Gastrocnemius medialis (tissue), 4 donors: ENCODE results near the gene TMSB10. TPM values are rescaled to one million over a fixed set of nuclear protein-coding genes. Genes with fewer than 3 reads are reported as not detected.

Experiments used
- ATAC-seq, 2 donors: fragments of 150-250 bp; one replicate each; pipeline ENCODE4 v1.9.1; 2016
- DNase-seq, 2 donors: peaks; one replicate each; pipeline ENCODE4 v3.0.0-alpha.2; 2019
- H3K27ac ChIP-seq, 4 donors: fragments of 200-600 bp; sonication (generic); 1 replicate in 1 of 4; 2 replicates in 3 of 4; pipeline ENCODE4 v1.5.1; 2016 to 2018; ENCODE audit warnings: mild to moderate bottlenecking in 2 of 4, moderate library complexity in 1 of 4
- H3K27me3 ChIP-seq, 3 donors: fragments of 200-600 bp; sonication (generic) in 2 of 3; 1 replicate in 1 of 3; 2 replicates in 2 of 3; pipeline versions ENCODE4 v1.5.1 to v1.6.0; 2016 to 2019; ENCODE audit warnings: mild to moderate bottlenecking in 1 of 3, moderate library complexity in 1 of 3
- H3K36me3 ChIP-seq, 2 donors: fragments of 200-600 bp; sonication (generic) in 1 of 2; one replicate each; pipeline ENCODE4 v1.5.1; 2017 to 2018
- H3K4me1 ChIP-seq, 2 donors: fragments of 200-600 bp; sonication (generic) in 1 of 2; one replicate each; pipeline ENCODE4 v1.5.1; 2016 to 2017; ENCODE audit warnings: mild to moderate bottlenecking in 2 of 2
- H3K4me3 ChIP-seq, 4 donors: fragments of 200-600 bp; sonication (generic) in 3 of 4; 1 replicate in 1 of 4; 2 replicates in 3 of 4; pipeline ENCODE4 v1.5.1; 2016 to 2019; ENCODE audit warnings: mild to moderate bottlenecking in 2 of 4
- H3K9me3 ChIP-seq, 3 donors: fragments of 200-600 bp; sonication (generic) in 2 of 3; 1 replicate in 1 of 3; 2 replicates in 2 of 3; pipeline ENCODE4 v1.5.1; 2016 to 2019
- CTCF ChIP-seq, 5 experiments: fragments of 450-650 bp in 3 of 5; fragments of 200-600 bp in 2 of 5; sonication (generic) in 2 of 5; IDR thresholded peaks in 4 of 5; conservative IDR thresholded peaks in 1 of 5; 1 replicate in 4 of 5; 2 replicates in 1 of 5; pipeline ENCODE4 v1.5.1; 2016 to 2019; ENCODE audit warnings: antibody characterized with exemption in 5 of 5, mild to moderate bottlenecking in 3 of 5, moderate library complexity in 3 of 5
- POLR2A ChIP-seq, 2 donors: fragments of 450-650 bp; IDR thresholded peaks; one replicate each; pipeline ENCODE4 v1.6.1; 2017; ENCODE audit warnings: antibody characterized with exemption in 2 of 2, mild to moderate bottlenecking in 2 of 2, moderate library complexity in 2 of 2
- in situ Hi-C, 4 donors: fragments of 200-750 bp; cut with MboI; loops; one replicate each; pipeline versions ENCODE4 v1.15.0 to v1.8.0; 2017; ENCODE audit warnings: low sequenced_read_pairs in 4 of 4
- intact Hi-C: fragments of 100-400 bp; cut with DNase I; formaldehyde crosslinking; loops from one replicate; pipeline ENCODE4 v1.15.1; 2023; ENCODE audit warnings: low total_unique reads
- total RNA-seq, 4 donors: library from RNA; depleted of rRNA; stranded (reverse); fragments of >200 nt; gene quantifications; one replicate each; pipeline versions ENCODE4 v1.1.0 to v1.2.3, GENCODE V29; 2016

Gene TMSB10
- total RNA-seq, 4 donors from 2014 or later: 329 to 954 (median 486) TPM

GRCh38 chr2:84894131-84894586 lies 11.3 kb upstream of the TMSB10 start:
- Histone ChIP-seq H3K27ac (no peak overlapping the region), H3K27me3 (no peaks in the 10 kb centered on the region), H3K36me3 (no peaks in the 10 kb centered on the region), H3K4me3 (no peak overlapping the region), H3K4me1 (peaks cover 0 to 5% of the 10 kb centered on the region in 2 donors), H3K9me3 (no peaks in the 10 kb centered on the region)
- in situ Hi-C loops: no loop called here
- no peak for ATAC-seq
- DNase-seq: no peak
- no peak for TF ChIP-seq CTCF (IDR thresholded peaks at IDR 0.05 in 4 of 5, conservative IDR thresholded peaks at IDR 0.05 in 1 of 5)
- no peak for TF ChIP-seq POLR2A (IDR thresholded peaks at IDR 0.05)
- intact Hi-C loops: no loop called here

GRCh38 chr2:84894758-84895520 lies 10.5 kb upstream of the TMSB10 start:
- in situ Hi-C loops: no loop called here
- ATAC-seq (no peak), DNase-seq (no peak)
- intact Hi-C loops: no loop called here
- Histone ChIP-seq H3K4me1 (peaks cover 0 to 5% of the 10 kb centered on the region in 2 donors), H3K36me3 (no peaks in the 10 kb centered on the region), H3K4me3 (no peak overlapping the region), H3K9me3 (no peaks in the 10 kb centered on the region), H3K27me3 (no peaks in the 10 kb centered on the region), H3K27ac (peak overlapping the region in 1 of 4 donors; percentile 22)
- TF ChIP-seq CTCF (IDR thresholded peaks at IDR 0.05 in 4 of 5, conservative IDR thresholded peaks at IDR 0.05 in 1 of 5) (no peak), POLR2A (IDR thresholded peaks at IDR 0.05) (no peak)

GRCh38 chr2:84896567-84896966 lies 8.9 kb upstream of the TMSB10 start:
- intact Hi-C loops: no loop called here
- H3K27me3 ChIP-seq: no peaks in the 10 kb centered on the region
- H3K4me3 ChIP-seq: no peak overlapping the region
- no peak for DNase-seq
- TF ChIP-seq POLR2A (IDR thresholded peaks at IDR 0.05) (no peak), CTCF (IDR thresholded peaks at IDR 0.05 in 4 of 5, conservative IDR thresholded peaks at IDR 0.05 in 1 of 5) (no peak)
- no peak overlapping the region for H3K27ac ChIP-seq
- peaks cover 0 to 5% of the 10 kb centered on the region in 2 donors for H3K4me1 ChIP-seq
- ATAC-seq: no peak
- no peaks in the 10 kb centered on the region for H3K9me3 ChIP-seq
- in situ Hi-C loops: no loop called here
- no peaks in the 10 kb centered on the region for H3K36me3 ChIP-seq

DNA sequence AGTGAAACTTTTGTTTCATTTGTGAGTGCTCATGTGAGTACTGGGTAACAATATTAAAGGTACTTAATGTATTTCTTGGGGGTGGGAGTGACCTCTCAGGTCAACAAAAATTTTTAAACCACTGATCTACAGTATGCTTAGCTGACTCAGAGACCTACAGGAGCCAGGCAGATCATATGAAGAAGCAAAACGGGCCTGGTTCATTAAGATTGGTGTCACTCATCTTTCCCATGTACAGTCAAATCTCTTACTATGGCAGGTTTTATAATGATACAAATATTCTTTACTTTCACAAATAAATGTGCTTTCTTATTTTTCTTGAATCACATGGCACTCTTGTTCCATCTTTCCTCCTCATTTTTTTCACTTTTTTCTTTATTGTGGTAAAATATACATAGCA lies 7.7 kb upstream of the TMSB10 start:
- in situ Hi-C loops: no loop called here
- intact Hi-C loops: no loop called here
- Histone ChIP-seq H3K27me3 (no peaks in the 10 kb centered on the region), H3K4me1 (peaks cover 0 to 5% of the 10 kb centered on the region in 2 donors), H3K9me3 (no peaks in the 10 kb centered on the region), H3K27ac (peak overlapping the region in 1 of 4 donors; percentile 56), H3K4me3 (no peak overlapping the region), H3K36me3 (no peaks in the 10 kb centered on the region)
- no peak for TF ChIP-seq CTCF (IDR thresholded peaks at IDR 0.05 in 4 of 5, conservative IDR thresholded peaks at IDR 0.05 in 1 of 5)
- TF ChIP-seq POLR2A (IDR thresholded peaks at IDR 0.05): no peak
- DNase-seq (no peak), ATAC-seq (no peak)
